K562 (cell line): ENCODE data around the gene NIPAL1. TPM values are rescaled to one million over a fixed set of nuclear protein-coding genes. Genes with fewer than 3 reads are reported as not detected.

ENCODE experiments used
- ATAC-seq: fragments of 200-7000 bp; cut with Tn5 transposase; 3 replicates; pipeline ENCODE4 v1.9.1; 2020; ENCODE audit warnings: moderate library complexity
- BruUV-seq: library from RNA; stranded (reverse); fragments of 400-500 nt; replicated peaks from 2 replicates; lab custom pipeline; 2021; lab: Mats Ljungman, UMichigan
- CTCF ChIA-PET: fragments of 300-600 bp; formaldehyde crosslinking; extraction: SDS; loops from one replicate; lab custom pipeline; 2021; ENCODE audit warnings: low intra/inter-chr PET ratio; lab: Yijun Ruan, JAX
- POLR2A ChIA-PET: fragments of 300-600, 350-650 bp; sonication (Branson Sonifier 250); formaldehyde crosslinking; extraction: SDS; loops from one replicate; lab custom pipeline; 2021; ENCODE audit warnings: antibody characterized with exemption, inconsistent platforms; lab: Yijun Ruan, JAX
- DNase-seq, 4 experiments: peaks; one replicate each; pipeline versions ENCODE4 v3.0.0 to v3.0.0-alpha.2; 2011 to 2018; ENCODE audit warnings: low spot score in 3 of 4, mixed read lengths in 3 of 4; ENCODE audit errors: extremely low read depth in 1 of 4
- FAIRE-seq: peaks from 2 replicates; lab custom pipeline; 2011; peaks lifted over from hg19 to GRCh38; lab: Jason Lieb, UNC
- H2AFZ ChIP-seq: 2 replicates; pipeline ENCODE4 v1.6.0; 2011; ENCODE audit warnings: low read depth, low read length, control low read depth, inconsistent platforms
- H3K27ac ChIP-seq: fragments of 200-600 bp; 3 replicates; pipeline ENCODE4 v1.8.0; 2011; ENCODE audit warnings: low read depth, mild to moderate bottlenecking, control low read depth, inconsistent platforms, low read length, moderate library complexity, mixed read lengths; ENCODE audit errors: extremely low read depth
- H3K27me3 ChIP-seq, 2 experiments: fragments of 300-600 bp in 1 of 2; 2 replicates in 1 of 2; 3 replicates in 1 of 2; pipeline versions ENCODE4 v1.6.0 to v1.8.0; 2011; ENCODE audit warnings: inconsistent platforms in 2 of 2, low read length in 2 of 2, mild to moderate bottlenecking in 1 of 2, mixed read lengths in 1 of 2, moderate library complexity in 1 of 2; ENCODE audit not compliant: control insufficient read depth in 2 of 2, insufficient read depth in 2 of 2
- H3K36me3 ChIP-seq: fragments of 300-600 bp; 3 replicates; pipeline ENCODE4 v1.8.0; 2011; ENCODE audit warnings: mild to moderate bottlenecking, low read length, inconsistent platforms; ENCODE audit not compliant: control insufficient read depth, insufficient read depth
- H3K4me1 ChIP-seq, 2 experiments: fragments of 200-600 bp in 1 of 2; replicated peaks in 1 of 2; 2 replicates in 1 of 2; 3 replicates in 1 of 2; pipeline versions ENCODE4 v1.5.1 to v1.8.0; 2011; ENCODE audit warnings: inconsistent platforms in 2 of 2, low read length in 2 of 2, mild to moderate bottlenecking in 1 of 2, mixed read lengths in 1 of 2, moderate library complexity in 1 of 2; ENCODE audit not compliant: control insufficient read depth in 2 of 2, insufficient read depth in 2 of 2
- H3K4me2 ChIP-seq: 2 replicates; pipeline ENCODE4 v1.6.1; 2011; ENCODE audit warnings: low read length, control low read depth, inconsistent platforms, mixed read lengths; ENCODE audit not compliant: insufficient read depth
- H3K4me3 ChIP-seq: fragments of 200-600 bp; sonication (generic), shearing (Covaris generic); 2 replicates; pipeline ENCODE4 v1.5.1; 2016; ENCODE audit warnings: control low read depth, inconsistent platforms
- H3K79me2 ChIP-seq: fragments of 200-600 bp; 3 replicates; pipeline ENCODE4 v1.8.0; 2011; ENCODE audit warnings: low read length, inconsistent platforms; ENCODE audit not compliant: control insufficient read depth, insufficient read depth
- H3K9ac ChIP-seq, 2 experiments: 2 replicates each; pipeline versions ENCODE4 v1.6.0 to v1.6.1; 2011; ENCODE audit warnings: low read depth in 2 of 2, low read length in 2 of 2, control low read depth in 1 of 2, inconsistent platforms in 1 of 2, mild to moderate bottlenecking in 1 of 2, mixed read lengths in 1 of 2; ENCODE audit not compliant: insufficient read depth in 1 of 2
- H3K9me1 ChIP-seq: one replicate; pipeline ENCODE4 v1.6.0; 2011; ENCODE audit warnings: inconsistent platforms, mild to moderate bottlenecking, low read length, moderate library complexity; ENCODE audit not compliant: control insufficient read depth, insufficient read depth
- H3K9me3 ChIP-seq: replicated peaks from 2 replicates; pipeline ENCODE4 v1.5.1; 2011; ENCODE audit warnings: low read depth, low read length, inconsistent platforms; ENCODE audit not compliant: control insufficient read depth, insufficient read depth
- H4K20me1 ChIP-seq: replicated peaks from 2 replicates; pipeline ENCODE4 v1.6.1; 2011; ENCODE audit warnings: low read length, inconsistent platforms, mixed read lengths; ENCODE audit not compliant: control insufficient read depth, insufficient read depth
- BRCA1 ChIP-seq, 2 experiments: fragments of 450-650 bp in 1 of 2; sonication (generic) in 1 of 2; formaldehyde crosslinking in 1 of 2; IDR thresholded peaks; 2 replicates each; pipeline versions ENCODE4 v1.5.0 to v1.6.1; 2017 to 2020; ENCODE audit warnings: mild to moderate bottlenecking in 1 of 2, missing genetic modification reagents in 1 of 2
- FIP1L1 ChIP-seq: fragments of 200-400 bp; formaldehyde crosslinking; IDR thresholded peaks from 2 replicates; pipeline ENCODE4 v1.6.1; 2018; ENCODE audit warnings: mild to moderate bottlenecking, low read depth, low read length; ENCODE audit not compliant: poor library complexity, severe bottlenecking
- GTF2E2 ChIP-seq: fragments of 200-800 bp; sonication (Bioruptor generic); IDR thresholded peaks from 2 replicates; pipeline ENCODE4 v1.6.1; 2016; ENCODE audit warnings: missing genetic modification characterization, missing compliant biosample characterization
- YY1 ChIP-seq, 3 experiments: IDR thresholded peaks; 2 replicates each; pipeline ENCODE4 v1.6.1; 2011; ENCODE audit warnings: low read length in 2 of 3, mild to moderate bottlenecking in 2 of 3, moderate library complexity in 2 of 3, borderline replicate concordance in 1 of 3, control low read depth in 1 of 3, low read depth in 1 of 3; ENCODE audit not compliant: insufficient read depth in 3 of 3, insufficient replicate concordance in 2 of 3, control insufficient read depth in 1 of 3, insufficient read length in 1 of 3; ENCODE audit errors: extremely low read depth in 1 of 3
- ZNF766 ChIP-seq: fragments of 200-800 bp; sonication (Bioruptor generic); conservative IDR thresholded peaks from 2 replicates; pipeline ENCODE4 v1.6.1; 2016; ENCODE audit warnings: missing genetic modification characterization, missing compliant biosample characterization
- WGBS: fragments of 100-300 bp; shearing (Covaris generic); methylation state at CpG from one replicate; pipeline ENCODE4 v1.1.6; 2016; ENCODE audit warnings: low coverage, mixed read lengths; ENCODE audit not compliant: insufficient coverage; ENCODE audit errors: missing lambda C conversion rate; 5-methylcytosine and 5-hydroxymethylcytosine counted together
- in situ Hi-C: fragments of 300-500 bp; cut with MboI; formaldehyde crosslinking; loops from 4 replicates; pipeline ENCODE4 v1.15.0; 2018; ENCODE audit warnings: inconsistent platforms, mixed read lengths
- intact Hi-C: fragments of 100-400 bp; cut with micrococcal nuclease; formaldehyde crosslinking; loops from 2 replicates; pipeline ENCODE4 v1.14.2; 2022
- polyA plus RNA-seq, 8 experiments: library from polyadenylated mRNA; depleted of rRNA in 4 of 8; stranded (reverse) in 5 of 8; unstranded in 3 of 8; fragments of >200 nt; fragmentation: Nextera tagmentation in 2 of 8; fragmentation: Illumina TruSeq in 1 of 8; extraction: Ambion mirVana in 2 of 8; extraction: Trizol in 1 of 8; gene quantifications; 2 replicates each; pipeline versions ENCODE4 v1.2.1 to v1.2.3, GENCODE V29; 2011 to 2014; ENCODE audit warnings: inconsistent platforms in 1 of 8, missing spikeins in 1 of 8
- total RNA-seq, 7 experiments: library from RNA; depleted of rRNA in 6 of 7; stranded (reverse); fragments of >200 nt in 6 of 7; fragmentation: Illumina TruSeq in 2 of 7; extraction: Trizol in 2 of 7; gene quantifications; 2 replicates each; pipeline versions ENCODE4 v1.2.1 to v1.2.3, GENCODE V29; 2011 to 2021; ENCODE audit warnings: low replicate concordance in 1 of 7
- TF ChIP-seq, protein P1 (sequence below): sonication (generic); formaldehyde crosslinking; IDR thresholded peaks from 2 replicates; pipeline ENCODE4 v1.8.1; 2023; ENCODE audit warnings: mild to moderate bottlenecking, missing genetic modification reagents
- TF ChIP-seq, protein P2 (sequence below): IDR thresholded peaks from 3 replicates; pipeline ENCODE4 v1.6.1; 2011; ENCODE audit warnings: borderline replicate concordance, mild to moderate bottlenecking; ENCODE audit not compliant: insufficient read length, insufficient read depth
- TF ChIP-seq, protein P3 (sequence below): fragments of 450-650 bp; IDR thresholded peaks from 2 replicates; pipeline ENCODE4 v1.6.1; 2018; ENCODE audit warnings: mild to moderate bottlenecking, low read depth; ENCODE audit not compliant: partially characterized antibody

The NIPAL1 gene
- total and polyA plus RNA-seq, 9 of the 15 experiments (the other 6 are each of a cell fraction or from before 2014, with no cell fraction given): 0.03 to 0.43 (median 0.25) TPM

DNA sequence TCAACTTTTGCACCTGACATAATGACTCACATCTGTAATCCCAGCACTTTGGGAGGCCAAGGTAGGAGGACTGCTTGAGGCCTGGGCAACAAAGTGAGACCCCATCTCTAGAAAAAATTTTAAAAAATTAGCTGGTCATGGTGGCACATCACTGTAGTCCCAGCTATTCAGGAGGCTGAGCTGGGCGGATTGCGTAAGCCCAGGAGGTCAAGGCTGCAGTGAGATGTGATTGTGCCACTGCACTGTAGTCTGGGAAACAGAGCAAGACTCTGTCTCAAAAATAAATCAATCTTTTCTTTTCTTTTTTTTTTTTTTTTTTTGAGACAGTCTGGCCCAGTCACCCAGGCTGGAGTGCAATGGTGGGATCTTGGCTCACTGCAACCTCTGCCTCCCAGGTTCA is 52.5 kb downstream of the NIPAL1 start:
- intact Hi-C loops: no loop called here
- 3% methylated on average over 2 of the region's 2 CpGs for WGBS
- H3K4me2 ChIP-seq: no peak overlapping the region
- H3K79me2 ChIP-seq: no peaks in the 10 kb centered on the region
- TF ChIP-seq, protein P1, sequence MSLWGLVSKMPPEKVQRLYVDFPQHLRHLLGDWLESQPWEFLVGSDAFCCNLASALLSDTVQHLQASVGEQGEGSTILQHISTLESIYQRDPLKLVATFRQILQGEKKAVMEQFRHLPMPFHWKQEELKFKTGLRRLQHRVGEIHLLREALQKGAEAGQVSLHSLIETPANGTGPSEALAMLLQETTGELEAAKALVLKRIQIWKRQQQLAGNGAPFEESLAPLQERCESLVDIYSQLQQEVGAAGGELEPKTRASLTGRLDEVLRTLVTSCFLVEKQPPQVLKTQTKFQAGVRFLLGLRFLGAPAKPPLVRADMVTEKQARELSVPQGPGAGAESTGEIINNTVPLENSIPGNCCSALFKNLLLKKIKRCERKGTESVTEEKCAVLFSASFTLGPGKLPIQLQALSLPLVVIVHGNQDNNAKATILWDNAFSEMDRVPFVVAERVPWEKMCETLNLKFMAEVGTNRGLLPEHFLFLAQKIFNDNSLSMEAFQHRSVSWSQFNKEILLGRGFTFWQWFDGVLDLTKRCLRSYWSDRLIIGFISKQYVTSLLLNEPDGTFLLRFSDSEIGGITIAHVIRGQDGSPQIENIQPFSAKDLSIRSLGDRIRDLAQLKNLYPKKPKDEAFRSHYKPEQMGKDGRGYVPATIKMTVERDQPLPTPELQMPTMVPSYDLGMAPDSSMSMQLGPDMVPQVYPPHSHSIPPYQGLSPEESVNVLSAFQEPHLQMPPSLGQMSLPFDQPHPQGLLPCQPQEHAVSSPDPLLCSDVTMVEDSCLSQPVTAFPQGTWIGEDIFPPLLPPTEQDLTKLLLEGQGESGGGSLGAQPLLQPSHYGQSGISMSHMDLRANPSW: no peak
- TF ChIP-seq, protein P2, sequence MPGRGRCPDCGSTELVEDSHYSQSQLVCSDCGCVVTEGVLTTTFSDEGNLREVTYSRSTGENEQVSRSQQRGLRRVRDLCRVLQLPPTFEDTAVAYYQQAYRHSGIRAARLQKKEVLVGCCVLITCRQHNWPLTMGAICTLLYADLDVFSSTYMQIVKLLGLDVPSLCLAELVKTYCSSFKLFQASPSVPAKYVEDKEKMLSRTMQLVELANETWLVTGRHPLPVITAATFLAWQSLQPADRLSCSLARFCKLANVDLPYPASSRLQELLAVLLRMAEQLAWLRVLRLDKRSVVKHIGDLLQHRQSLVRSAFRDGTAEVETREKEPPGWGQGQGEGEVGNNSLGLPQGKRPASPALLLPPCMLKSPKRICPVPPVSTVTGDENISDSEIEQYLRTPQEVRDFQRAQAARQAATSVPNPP: no peak
- TF ChIP-seq FIP1L1 (no peak), GTF2E2 (tag) (no peak), BRCA1 (IDR thresholded peaks at IDR 0.05) (no peak), BRCA1 (CRISPR knock-in tag; IDR thresholded peaks at IDR 0.05) (no peak), ZNF766 (no peak), YY1 (IDR thresholded peaks at IDR 0.05; ENCODE audit: borderline replicate concordance in 1 of 3, control insufficient read depth in 1 of 3, extremely low read depth in 1 of 3, insufficient read depth in 3 of 3, insufficient read length in 1 of 3, insufficient replicate concordance in 2 of 3, low read depth in 1 of 3, low read length in 2 of 3) (no peak)
- TF ChIP-seq, protein P3, sequence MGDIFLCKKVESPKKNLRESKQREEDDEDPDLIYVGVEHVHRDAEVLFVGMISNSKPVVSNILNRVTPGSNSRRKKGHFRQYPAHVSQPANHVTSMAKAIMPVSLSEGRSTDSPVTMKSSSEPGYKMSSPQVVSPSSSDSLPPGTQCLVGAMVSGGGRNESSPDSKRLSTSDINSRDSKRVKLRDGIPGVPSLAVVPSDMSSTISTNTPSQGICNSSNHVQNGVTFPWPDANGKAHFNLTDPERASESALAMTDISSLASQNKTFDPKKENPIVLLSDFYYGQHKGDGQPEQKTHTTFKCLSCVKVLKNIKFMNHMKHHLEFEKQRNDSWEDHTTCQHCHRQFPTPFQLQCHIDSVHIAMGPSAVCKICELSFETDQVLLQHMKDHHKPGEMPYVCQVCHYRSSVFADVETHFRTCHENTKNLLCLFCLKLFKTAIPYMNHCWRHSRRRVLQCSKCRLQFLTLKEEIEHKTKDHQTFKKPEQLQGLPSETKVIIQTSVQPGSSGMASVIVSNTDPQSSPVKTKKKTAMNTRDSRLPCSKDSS: no peak
- no peak overlapping the region for H3K4me3 ChIP-seq
- DNase-seq (no peak), ATAC-seq (no peak), FAIRE-seq (no peak)
- H4K20me1 ChIP-seq: no peaks in the 10 kb centered on the region
- no peak overlapping the region for H3K27ac ChIP-seq
- H3K27me3 ChIP-seq: peaks cover 0 to 4% of the 10 kb centered on the region in 2 experiments; a peak in 1 of 5 replicates
- H2AFZ ChIP-seq: no peak overlapping the region
- H3K9ac ChIP-seq: no peak overlapping the region
- CTCF ChIA-PET: no interaction called here
- in situ Hi-C loops: no loop called here
- BruUV-seq: no TSS peak
- POLR2A ChIA-PET: interaction anchor here (0.6 kb wide), 1 partner anchor 135 kb away, joined by 3 read pairs; no protein-coding TSS in a partner anchor
- no peaks in the 10 kb centered on the region for H3K9me1 ChIP-seq
- H3K4me1 ChIP-seq: no peaks in the 10 kb centered on the region
- no peaks in the 10 kb centered on the region for H3K9me3 ChIP-seq
- no peaks in the 10 kb centered on the region for H3K36me3 ChIP-seq
